DND-41 (cell line): ENCODE results near the gene EXTL1.

ENCODE experiments used
- ATAC-seq: fragments of 200-7000 bp; cut with Tn5 transposase; 3 replicates; pipeline ENCODE4 v1.9.1; 2021; ENCODE audit warnings: low read depth; ENCODE audit not compliant: insufficient read depth
- DNase-seq: peaks from one replicate; pipeline ENCODE4 v3.0.0-alpha.2; 2020
- H2AFZ ChIP-seq: 2 replicates; pipeline ENCODE4 v1.6.0; 2012; ENCODE audit warnings: low read depth, low read length
- H3K27ac ChIP-seq: 2 replicates; pipeline ENCODE4 v1.5.1; 2012; ENCODE audit warnings: low read length, inconsistent platforms
- H3K27me3 ChIP-seq: fragments of 200-600 bp; sonication (generic); 2 replicates; pipeline ENCODE4 v1.6.0; 2012; ENCODE audit warnings: low read length, mild to moderate bottlenecking, inconsistent platforms; ENCODE audit not compliant: insufficient read depth, poor library complexity
- H3K36me3 ChIP-seq: 2 replicates; pipeline ENCODE4 v1.5.1; 2012; ENCODE audit warnings: low read length, inconsistent platforms; ENCODE audit not compliant: insufficient read depth
- H3K4me1 ChIP-seq: 2 replicates; pipeline ENCODE4 v1.5.1; 2012; ENCODE audit warnings: mild to moderate bottlenecking, low read length; ENCODE audit not compliant: insufficient read depth
- H3K4me2 ChIP-seq: 2 replicates; pipeline ENCODE4 v1.6.0; 2012; ENCODE audit warnings: mild to moderate bottlenecking, moderate library complexity, low read length, inconsistent platforms; ENCODE audit not compliant: insufficient read depth
- H3K4me3 ChIP-seq, 2 experiments: fragments of 200-600 bp in 1 of 2; shearing (Covaris generic) in 1 of 2; 2 replicates each; pipeline ENCODE4 v1.5.1; 2012 to 2016; ENCODE audit warnings: inconsistent platforms in 2 of 2, low read length in 2 of 2, mild to moderate bottlenecking in 2 of 2, low read depth in 1 of 2, moderate library complexity in 1 of 2
- H3K79me2 ChIP-seq: 2 replicates; pipeline ENCODE4 v1.6.0; 2012; ENCODE audit warnings: low read length, inconsistent platforms; ENCODE audit not compliant: insufficient read depth
- H3K9ac ChIP-seq: 2 replicates; pipeline ENCODE4 v1.6.0; 2012; ENCODE audit warnings: low read depth, mild to moderate bottlenecking, inconsistent platforms, low read length, moderate library complexity
- H3K9me3 ChIP-seq: 2 replicates; pipeline ENCODE4 v1.5.1; 2012; ENCODE audit warnings: low read length, moderate library complexity, mild to moderate bottlenecking, inconsistent platforms; ENCODE audit not compliant: insufficient read depth, severe bottlenecking
- H4K20me1 ChIP-seq: 2 replicates; pipeline ENCODE4 v1.6.0; 2012; ENCODE audit warnings: low read length; ENCODE audit not compliant: insufficient read depth
- CTCF ChIP-seq: IDR thresholded peaks from 2 replicates; pipeline ENCODE4 v1.5.1; 2012; ENCODE audit warnings: borderline replicate concordance, low read length, moderate library complexity, mild to moderate bottlenecking; ENCODE audit not compliant: poor library complexity, severe bottlenecking; ENCODE audit errors: extremely low read depth
- EZH2 ChIP-seq: IDR thresholded peaks from 3 replicates; pipeline ENCODE4 v1.6.1; 2012; ENCODE audit warnings: borderline replicate concordance, low read depth, mild to moderate bottlenecking, moderate library complexity, low read length, inconsistent platforms; ENCODE audit not compliant: severe bottlenecking

The EXTL1 gene

DNA sequence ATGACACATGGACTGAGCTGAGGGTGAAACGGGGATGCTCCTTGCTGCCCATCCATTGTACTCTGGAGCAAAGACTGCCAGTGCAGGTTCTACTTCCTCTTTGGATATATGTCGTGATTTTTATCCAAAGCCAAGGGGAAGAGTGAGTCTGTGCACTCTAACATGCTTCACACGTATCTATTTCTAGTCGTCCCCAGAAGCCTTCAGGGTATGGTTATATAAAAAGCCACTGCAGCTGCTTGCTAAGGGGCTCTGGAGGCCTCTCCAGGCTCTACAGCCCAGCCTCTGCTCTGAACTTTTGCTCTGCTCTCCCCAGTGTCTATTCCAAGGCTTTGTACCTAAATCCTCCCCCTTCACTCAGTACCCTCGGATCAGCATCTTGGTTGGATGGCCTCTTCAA lies 43.8 kb upstream of the EXTL1 start:
- Histone ChIP-seq H2AFZ (no peak overlapping the region), H3K4me2 (no peak overlapping the region), H4K20me1 (peaks cover 5% of the 10 kb centered on the region; the same call in 1 of the 2 replicates), H3K4me1 (peaks cover 70% of the 10 kb centered on the region), H3K9ac (no peak overlapping the region), H3K9me3 (no peaks in the 10 kb centered on the region), H3K36me3 (peaks cover 95% of the 10 kb centered on the region), H3K79me2 (peaks cover 68% of the 10 kb centered on the region), H3K27me3 (no peaks in the 10 kb centered on the region), H3K4me3 (no peak overlapping the region), H3K27ac (no peak overlapping the region)
- DNase-seq (no peak), ATAC-seq (no peak; the same call in 2 of the 3 replicates)
- TF ChIP-seq EZH2, result no peak
- TF ChIP-seq CTCF, result no peak

DNA sequence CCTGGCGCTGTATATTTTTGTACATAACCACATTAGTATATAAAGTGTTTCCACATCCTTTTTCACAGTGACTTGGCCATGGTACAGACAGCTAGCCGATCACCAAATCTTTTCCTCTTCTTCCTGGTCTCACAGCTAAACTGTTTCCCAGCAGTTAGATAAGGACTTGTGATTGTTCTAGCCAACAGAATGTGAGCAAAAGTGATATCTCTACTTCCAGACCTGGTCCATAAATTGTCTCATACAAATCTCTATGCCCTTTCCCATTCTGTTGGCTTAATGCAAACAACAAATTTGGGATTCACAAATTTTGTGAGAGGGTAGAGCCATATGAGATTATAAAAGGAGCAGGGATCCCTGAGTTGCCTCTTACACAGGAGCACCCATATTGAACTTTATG lies 43.2 kb upstream of the EXTL1 start:
- Histone ChIP-seq H3K36me3 (peaks cover 95% of the 10 kb centered on the region), H4K20me1 (peaks cover 7% of the 10 kb centered on the region; the same call in 1 of the 2 replicates), H2AFZ (no peak overlapping the region), H3K9me3 (no peaks in the 10 kb centered on the region), H3K27ac (peak overlapping the region; percentile 57; the same call in 1 of the 2 replicates), H3K4me3 (no peak overlapping the region), H3K4me1 (peaks cover 68% of the 10 kb centered on the region), H3K4me2 (no peak overlapping the region), H3K9ac (no peak overlapping the region), H3K27me3 (no peaks in the 10 kb centered on the region), H3K79me2 (peaks cover 73% of the 10 kb centered on the region)
- DNase-seq (no peak), ATAC-seq (no peak)
- TF ChIP-seq EZH2 (no peak), CTCF (no peak)

DNA sequence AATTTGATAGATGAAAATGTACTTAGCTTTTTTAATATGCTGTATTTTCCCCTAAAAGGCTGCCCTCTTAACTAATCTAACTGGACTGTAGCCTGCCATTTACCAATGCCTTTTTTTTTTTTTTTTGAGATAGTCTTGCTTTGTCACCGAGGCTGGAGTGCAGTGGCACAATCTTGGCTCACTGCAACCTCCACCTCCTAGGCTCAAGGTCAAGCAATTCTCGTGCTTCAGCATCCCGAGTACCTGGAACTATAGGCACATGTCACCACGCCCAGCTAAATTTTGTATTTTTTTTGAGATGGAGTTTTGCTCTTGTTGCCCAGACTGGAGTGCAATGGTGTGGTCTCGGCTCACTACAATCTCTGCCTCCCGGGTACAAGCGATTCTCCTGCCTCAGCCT lies 42.4 kb upstream of the EXTL1 start:
- Histone ChIP-seq H3K27ac (no peak overlapping the region), H3K4me1 (peaks cover 65% of the 10 kb centered on the region), H4K20me1 (peaks cover 7% of the 10 kb centered on the region; the same call in 1 of the 2 replicates), H3K9ac (no peak overlapping the region), H3K4me3 (no peak overlapping the region), H3K79me2 (peaks cover 76% of the 10 kb centered on the region), H3K9me3 (no peaks in the 10 kb centered on the region), H3K36me3 (peaks cover 95% of the 10 kb centered on the region), H3K27me3 (no peaks in the 10 kb centered on the region), H3K4me2 (no peak overlapping the region), H2AFZ (no peak overlapping the region)
- ATAC-seq (no peak), DNase-seq (no peak)
- TF ChIP-seq EZH2 (no peak), CTCF (no peak)

DNA sequence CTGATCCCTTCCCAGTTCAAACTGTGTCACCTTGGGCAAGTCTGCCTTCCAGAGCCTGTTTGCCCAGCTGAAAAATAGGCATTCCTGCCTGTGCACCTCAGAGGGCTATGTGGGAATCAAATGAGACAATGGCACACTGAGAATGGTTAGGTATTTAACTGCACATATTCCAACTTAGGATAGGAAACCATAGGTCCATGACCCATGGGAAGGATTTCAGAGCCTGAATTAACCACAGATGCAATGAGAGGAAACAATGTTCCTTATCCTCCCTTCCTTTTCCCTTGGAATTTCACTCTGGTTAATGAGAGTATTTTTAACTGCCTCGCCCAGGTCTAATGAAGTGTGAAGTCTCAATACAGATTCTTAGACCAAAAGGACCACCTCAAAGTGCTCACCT lies 36.4 kb upstream of the EXTL1 start:
- Histone ChIP-seq H2AFZ (no peak overlapping the region), H3K79me2 (peaks cover 90% of the 10 kb centered on the region), H3K4me3 (0 out of 4 replicates have a peak overlapping the region, but pooled peaks of 1 of the 2 experiments have one; percentile 4), H3K4me1 (peaks cover 77% of the 10 kb centered on the region), H3K4me2 (peak overlapping the region; percentile 50), H3K27ac (peak overlapping the region; percentile 69), H3K9ac (peak overlapping the region; percentile 16; the same call in 1 of the 2 replicates), H3K36me3 (peaks cover 85% of the 10 kb centered on the region), H3K9me3 (no peaks in the 10 kb centered on the region), H3K27me3 (no peaks in the 10 kb centered on the region), H4K20me1 (peaks cover 7% of the 10 kb centered on the region; the same call in 1 of the 2 replicates)
- no peak for DNase-seq
- TF ChIP-seq CTCF, result no peak
- no peak for TF ChIP-seq EZH2
- ATAC-seq, result no peak
